Stimulated activated CD8-positive, alpha-beta memory T cell treated with anti-CD3 and anti-CD28 coated beads, Interleukin-4, amount 100 ng/mL, for 1 hour (primary cell): ENCODE measurements around the gene ELF3.
"Not testable (repeated sequence)": the region's sequence is repeated elsewhere in the genome, so short reads cannot be mapped to it uniquely, and the experiment has no call there.

Experiments
- DNase-seq, 2 donors: peaks; one replicate each; pipeline ENCODE4 v3.0.0-alpha.2; 2020; ENCODE audit warnings: low read depth in 2 of 2, low spot score in 1 of 2

ELF3 gene

DNA sequence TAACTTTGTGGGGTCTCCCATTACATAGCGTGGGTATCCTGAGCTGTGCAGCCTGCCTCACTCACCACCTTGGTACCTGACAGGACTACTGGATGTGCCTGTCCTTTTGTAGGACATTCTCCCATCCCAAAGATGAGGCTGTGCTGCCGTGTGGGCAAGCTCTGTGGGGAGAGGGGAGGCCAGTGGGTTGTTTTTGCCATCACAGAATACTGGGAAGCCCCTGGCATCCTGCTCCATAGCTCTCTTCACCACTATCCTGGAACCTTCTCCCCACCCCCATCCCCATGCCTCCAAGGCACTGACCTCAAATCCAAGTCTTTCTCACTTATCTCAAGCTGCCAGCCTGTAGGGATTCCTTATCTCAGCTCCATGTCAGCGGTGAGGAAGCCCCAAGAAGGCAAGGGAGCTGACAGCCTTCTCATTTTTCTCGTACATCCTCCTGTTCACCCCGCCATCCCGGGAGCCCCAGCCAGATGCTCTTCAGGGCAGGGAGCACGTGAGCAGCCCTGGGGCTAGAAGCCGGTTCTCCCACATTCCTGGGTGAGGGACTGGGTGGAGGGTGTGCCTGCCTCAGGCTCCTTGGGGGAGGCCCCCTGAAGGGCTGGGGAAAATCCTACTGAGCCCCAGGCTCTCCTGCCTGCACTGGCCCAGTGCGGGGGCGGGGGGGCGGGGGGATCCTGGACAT, 2.4 kb upstream of the ELF3 start:
- DNase-seq: no peak

DNA sequence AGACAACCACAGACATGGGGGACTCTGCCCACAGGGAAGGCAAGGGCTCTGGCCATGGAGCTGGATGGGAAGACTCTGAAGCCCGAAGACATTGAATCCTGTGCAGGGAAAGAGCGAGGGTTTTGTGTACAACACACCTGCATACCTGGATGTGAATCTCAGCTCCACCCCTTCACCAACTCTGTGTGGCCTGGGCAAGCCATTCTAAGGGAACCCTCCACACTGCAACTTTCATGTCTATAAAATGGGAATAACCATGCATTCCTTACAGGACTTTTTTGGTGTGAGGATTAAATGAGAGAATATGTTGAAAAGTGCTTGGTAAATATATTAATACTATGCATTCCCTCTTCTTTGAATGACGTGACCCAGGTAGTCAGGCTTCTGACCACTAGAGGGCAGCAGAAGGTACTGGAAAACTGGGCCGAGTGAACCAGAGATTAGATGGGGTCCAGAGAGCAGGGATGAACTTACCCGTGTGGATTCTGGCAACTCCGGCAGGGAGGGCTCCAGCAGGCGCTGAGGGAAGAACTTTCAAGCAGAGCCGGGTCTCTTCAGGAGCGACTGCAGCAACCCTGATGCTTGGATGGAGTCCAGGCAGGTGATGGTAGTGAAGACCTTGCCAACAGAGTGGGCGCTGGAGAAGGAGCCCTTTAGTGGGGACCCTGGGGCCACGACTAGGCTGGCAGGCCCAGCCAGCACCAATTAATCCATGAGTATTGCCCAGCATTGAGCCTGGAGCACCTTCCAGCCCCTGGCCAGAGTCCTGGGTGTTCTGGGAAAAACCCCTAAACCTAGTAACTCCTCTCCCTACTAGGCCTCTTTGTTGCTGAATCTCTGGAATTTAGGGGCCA, 834 bp upstream of the ELF3 start:
- DNase-seq: peak; percentile 17 to 30

DNA sequence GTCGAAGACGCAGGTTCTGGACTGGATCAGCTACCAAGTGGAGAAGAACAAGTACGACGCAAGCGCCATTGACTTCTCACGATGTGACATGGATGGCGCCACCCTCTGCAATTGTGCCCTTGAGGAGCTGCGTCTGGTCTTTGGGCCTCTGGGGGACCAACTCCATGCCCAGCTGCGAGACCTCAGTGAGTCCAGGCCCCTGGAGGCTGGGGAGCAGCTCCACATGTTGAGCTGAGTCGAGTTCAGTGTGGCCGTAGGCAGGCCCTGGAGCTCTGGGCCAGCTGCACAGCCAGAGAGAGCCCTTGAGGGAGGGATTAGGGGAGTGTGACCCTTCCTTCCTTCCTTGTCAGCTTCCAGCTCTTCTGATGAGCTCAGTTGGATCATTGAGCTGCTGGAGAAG, 1.6 kb downstream of the ELF3 start:
- no peak for DNase-seq

DNA sequence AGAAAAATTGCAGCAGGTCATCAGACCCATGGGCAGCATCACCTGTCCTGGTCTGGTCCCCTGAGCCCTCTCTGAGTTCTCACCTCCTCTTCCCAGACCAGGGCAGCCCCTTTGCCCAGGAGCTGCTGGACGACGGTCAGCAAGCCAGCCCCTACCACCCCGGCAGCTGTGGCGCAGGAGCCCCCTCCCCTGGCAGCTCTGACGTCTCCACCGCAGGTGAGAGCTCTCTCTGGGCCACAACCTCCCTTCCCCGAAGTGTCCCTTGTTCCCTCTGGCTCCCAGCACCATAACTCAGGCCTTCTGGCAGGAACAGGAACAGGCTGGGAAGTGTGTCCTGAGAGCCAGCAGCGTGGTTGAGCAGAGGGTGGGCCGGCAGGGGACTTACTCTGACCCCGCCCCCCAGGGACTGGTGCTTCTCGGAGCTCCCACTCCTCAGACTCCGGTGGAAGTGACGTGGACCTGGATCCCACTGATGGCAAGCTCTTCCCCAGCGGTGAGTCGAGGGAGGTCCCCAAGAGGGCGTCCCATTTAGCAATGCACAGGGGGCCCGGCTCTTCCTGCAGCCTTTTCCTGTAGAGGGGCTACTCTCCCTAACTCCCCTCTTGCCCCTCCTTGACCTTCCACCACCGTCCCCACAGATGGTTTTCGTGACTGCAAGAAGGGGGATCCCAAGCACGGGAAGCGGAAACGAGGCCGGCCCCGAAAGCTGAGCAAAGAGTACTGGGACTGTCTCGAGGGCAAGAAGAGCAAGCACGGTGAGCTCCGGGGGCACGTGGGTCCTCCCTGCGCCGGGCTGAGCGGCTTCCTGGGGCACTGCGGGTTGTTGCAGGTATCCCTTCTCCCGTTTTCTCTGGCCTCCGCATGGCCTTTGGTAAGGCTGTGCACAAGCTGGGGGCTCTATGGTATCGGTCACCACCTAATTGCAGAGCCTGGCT, 2.4 kb downstream of the ELF3 start:
- DNase-seq: no peak

DNA sequence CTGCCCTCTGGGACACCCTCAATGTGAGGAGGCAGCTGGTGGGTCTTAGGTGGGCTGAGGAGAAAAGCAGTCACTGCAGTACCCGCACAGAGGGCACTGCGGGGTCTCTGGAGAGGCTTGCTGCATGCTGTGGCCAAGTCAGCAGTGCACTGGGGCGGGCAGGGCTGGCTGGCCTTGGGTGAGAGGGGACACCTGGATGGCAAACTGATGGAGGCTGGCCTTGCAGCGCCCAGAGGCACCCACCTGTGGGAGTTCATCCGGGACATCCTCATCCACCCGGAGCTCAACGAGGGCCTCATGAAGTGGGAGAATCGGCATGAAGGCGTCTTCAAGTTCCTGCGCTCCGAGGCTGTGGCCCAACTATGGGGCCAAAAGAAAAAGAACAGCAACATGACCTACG, 3.2 kb downstream of the ELF3 start:
- no peak for DNase-seq

DNA sequence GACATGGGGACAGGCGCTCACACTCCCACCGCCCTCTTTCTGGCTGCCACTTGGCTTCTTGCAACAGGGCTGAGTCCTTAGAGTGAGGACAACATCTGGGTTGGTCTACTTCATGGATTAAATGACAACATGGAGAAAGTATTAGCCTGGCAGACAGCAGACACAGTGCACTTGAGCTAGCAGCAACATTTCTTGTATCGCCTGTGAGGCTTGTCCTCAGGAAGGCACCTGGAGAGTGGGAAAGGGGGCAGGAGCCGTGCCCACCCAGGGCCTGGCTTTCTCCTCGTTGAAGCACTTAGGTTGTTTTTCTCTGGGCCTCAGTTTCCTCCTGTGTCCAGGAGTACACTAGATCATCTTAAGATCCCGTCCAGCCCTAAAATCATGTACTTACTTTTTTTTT, 3.7 kb downstream of the ELF3 start:
- DNase-seq: no peak

DNA sequence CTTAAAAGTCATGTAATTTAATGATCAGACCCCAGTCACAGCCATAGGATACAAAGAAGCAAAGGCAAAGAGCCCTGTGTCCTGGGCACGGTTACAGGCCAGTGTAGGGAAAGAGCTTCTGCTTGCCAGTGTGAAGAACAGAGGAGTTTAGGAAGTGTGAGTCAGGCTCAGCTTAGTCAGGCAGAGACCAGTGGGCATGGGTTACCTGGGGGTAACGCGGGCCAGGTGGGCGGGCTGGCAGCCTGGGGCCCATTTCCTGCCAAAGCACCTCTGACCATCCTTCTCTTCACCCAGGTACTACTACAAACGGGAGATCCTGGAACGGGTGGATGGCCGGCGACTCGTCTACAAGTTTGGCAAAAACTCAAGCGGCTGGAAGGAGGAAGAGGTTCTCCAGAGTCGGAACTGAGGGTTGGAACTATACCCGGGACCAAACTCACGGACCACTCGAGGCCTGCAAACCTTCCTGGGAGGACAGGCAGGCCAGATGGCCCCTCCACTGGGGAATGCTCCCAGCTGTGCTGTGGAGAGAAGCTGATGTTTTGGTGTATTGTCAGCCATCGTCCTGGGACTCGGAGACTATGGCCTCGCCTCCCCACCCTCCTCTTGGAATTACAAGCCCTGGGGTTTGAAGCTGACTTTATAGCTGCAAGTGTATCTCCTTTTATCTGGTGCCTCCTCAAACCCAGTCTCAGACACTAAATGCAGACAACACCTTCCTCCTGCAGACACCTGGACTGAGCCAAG, 4.7 kb downstream of the ELF3 start:
- no peak for DNase-seq

DNA sequence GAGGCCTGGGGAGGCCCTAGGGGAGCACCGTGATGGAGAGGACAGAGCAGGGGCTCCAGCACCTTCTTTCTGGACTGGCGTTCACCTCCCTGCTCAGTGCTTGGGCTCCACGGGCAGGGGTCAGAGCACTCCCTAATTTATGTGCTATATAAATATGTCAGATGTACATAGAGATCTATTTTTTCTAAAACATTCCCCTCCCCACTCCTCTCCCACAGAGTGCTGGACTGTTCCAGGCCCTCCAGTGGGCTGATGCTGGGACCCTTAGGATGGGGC, 5.2 kb downstream of the ELF3 start:
- no peak for DNase-seq

DNA sequence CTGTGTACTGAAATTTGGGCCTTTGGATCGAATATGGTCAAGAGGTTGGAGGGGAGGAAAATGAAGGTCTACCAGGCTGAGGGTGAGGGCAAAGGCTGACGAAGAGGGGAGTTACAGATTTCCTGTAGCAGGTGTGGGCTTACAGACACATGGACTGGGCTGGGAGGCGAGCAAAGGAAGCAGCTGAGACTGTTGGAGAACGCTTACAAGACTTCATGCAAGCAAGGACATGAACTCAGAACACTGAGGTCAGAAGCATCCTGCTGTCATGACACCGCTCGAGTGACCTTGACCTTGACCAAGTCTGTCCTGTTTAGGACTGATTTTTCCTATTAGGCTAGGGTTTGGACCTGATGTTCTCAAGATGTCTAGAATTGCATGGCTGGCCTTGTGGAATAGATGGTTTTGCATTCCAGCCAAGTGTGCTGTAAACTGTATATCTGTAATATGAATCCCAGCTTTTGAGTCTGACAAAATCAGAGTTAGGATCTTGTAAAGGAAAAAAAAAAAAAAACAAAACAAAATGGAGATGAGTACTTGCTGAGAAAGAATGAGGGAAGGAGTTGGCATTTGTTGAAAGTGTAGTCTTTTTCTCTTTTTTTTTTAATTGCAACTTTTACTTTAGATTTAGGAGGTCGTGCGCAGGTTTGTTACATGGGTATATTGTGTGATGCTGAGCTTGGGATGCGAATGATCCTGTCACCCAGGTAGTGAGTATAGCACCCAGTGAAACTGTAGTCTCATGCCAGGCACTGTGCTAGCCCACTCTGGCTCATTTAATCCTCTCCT, 5.8 kb downstream of the ELF3 start:
- DNase-seq: no peak

DNA sequence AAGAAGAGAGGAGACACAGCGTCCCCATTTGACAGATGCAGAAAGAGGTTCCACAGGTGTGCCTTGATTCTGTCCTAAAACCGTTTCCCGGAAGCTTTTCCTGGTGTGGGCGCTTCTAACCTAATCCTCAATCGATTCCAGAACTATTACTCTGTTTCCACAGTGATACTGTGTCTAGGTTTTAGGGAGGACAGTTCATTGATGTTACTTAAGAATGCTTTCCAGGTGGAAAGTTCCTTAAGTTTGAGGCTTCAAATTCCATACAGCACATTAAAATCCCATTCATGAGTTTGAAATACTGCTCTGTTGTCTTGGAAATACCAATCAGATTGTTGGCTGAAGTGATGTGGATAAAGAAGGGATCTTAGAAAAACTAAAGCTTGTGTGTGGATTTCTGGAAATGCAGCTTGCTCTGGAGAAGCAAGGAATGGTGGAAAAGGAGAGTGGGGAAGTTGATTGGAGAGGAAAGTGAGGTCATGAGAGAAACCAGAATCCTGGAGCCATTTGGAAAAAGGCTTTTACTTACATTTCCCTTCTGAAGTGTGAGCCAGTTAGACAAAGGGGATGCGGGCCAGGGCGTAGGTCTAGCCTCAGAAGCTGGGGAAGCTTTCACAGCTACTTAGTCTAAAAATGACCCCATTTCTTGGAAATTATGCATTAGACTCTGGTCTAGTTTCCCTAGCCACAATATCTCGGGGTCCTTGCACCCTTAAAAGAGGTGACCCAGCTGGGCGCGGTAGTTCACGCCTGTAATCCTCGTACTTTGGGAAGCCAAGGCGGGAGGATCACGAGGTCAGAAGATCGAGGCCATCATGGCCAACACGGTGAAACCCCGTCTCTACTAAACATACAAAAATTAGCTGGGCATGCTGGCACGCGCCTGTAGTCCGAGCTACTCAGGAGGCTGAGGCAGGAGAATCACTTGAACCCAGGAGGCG, 6.7 kb downstream of the ELF3 start:
- DNase-seq: no peak

DNA sequence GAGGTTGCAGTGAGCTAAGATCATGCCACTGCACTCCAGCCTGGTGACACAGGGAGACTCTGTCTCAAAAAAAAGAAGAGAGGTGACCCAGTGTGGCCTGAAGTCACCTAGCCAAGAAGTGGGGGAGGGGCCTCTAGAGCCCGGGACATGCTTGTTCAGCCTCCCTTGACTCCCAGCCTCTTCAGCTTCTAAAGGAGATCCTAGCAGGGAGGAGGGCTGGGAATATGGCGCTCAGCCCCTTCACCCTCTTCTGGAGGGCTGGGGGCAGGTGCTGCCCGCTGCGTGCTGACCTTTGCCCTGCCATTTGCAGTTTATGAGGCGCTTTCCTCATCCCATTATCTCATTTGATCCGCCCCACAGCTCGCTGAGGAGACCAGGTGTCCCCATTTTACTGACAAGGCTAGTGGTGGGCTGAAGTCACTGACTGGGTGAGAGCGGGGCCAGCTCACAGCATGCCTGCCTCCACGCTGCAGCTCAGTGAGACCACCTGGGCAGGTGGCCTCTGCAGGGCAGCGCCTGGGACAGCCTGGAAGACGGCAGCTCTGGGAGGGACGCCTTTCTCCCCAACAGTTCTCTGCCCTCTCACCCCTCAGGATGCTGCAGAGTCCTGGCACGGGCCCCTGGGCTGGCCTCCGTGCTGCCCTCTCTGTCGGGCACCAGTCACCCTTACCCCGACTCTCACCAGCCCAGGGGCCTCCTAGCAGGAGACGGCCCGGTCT, 7.5 kb downstream of the ELF3 start:
- DNase-seq: no peak

DNA sequence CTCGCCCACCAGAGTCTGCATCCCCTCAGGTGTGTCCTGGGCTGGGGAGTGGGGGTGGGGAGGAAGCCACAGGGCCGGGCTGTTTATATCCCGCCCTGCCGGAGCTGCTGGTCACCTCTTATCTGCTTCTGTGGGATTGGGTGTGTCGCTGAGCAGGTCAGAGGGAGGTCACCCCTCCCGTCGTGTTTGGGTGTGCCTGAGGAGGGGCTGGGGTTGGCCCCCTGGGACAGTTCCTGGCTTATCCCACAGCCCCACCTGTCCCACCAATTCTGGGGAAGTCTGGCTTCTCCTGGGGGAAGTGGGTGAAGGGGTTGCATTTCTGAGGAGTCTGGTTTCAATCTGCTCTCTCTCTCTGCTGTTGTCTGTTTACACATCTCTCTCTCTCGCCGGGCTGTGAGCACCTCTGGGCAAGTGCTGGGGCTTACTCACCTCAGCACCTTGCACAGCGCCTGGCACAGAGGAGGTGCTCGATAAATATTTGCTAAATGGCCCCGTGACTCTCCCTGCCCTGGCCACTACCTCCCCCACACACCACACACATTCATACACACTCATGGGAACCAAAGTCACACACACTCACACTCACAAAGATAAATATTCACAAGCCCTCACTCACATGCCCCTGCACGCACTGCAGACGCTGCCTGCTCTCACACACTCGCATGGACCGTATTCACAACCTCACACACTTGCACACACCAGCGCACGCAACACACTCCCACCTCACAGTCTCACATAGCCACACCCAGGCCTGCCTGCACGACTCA, 8.3 kb downstream of the ELF3 start:
- DNase-seq: no peak

DNA sequence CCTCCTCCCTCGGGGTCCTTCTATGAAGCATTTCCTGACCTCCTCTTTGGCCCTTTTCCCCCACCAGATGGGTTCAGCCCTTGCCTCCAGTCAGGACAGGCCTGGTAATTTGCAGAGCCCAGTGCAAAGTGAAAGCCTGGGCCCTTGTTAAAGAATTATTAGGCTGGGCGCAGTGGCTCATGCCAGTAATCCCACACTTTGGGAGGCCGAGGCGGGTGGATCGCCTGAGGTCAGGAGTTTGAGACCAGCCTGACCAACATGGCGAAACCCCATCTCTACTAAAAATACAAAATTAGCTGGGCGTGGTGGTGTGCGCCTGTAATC, 8.8 kb downstream of the ELF3 start:
- not testable (repeated sequence) for DNase-seq

DNA sequence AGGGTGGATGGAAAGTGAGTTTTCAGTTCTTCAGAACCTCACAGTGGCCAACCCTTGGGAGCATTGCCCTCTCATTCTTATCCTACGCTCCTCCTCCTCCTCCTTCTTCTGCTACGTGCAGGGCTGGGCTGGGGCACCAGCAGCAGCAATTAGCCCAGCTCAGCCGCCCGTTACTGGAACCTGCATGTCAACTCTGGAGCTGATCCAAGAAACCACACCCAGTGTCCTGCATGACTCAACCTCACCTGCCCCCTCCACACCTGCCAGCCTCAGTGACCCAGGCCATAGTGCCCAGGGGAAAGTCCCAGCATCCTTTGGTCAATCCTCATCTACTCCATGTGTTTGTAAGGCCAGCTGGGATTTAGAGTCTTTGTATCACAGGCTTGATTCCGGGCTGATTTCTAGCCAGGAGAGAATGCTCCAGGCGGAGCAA, 12.6 kb downstream of the ELF3 start:
- no peak for DNase-seq

DNA sequence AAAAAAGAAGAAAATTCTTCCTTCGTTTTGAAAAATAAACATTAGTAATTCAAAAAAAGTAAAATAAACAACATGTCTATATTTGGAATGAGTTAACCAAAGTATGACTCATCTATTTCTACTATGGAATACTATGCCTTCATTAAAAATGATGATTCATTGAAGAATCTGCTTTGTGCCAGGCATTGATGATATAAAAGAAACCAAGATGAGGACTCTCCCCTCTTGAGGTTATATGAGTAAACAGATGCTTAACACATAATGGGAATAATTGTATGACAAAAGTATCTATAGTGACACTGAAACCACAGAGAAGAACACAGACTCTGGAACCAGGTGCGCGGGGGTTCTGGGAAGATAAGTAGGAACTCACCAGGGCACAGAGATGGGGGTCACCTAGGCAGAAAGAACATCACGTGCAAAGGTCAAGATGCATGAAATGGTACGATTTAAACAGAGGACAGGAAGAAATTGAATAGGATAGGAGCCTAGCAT, 18.8 kb downstream of the ELF3 start:
- DNase-seq: no peak

DNA sequence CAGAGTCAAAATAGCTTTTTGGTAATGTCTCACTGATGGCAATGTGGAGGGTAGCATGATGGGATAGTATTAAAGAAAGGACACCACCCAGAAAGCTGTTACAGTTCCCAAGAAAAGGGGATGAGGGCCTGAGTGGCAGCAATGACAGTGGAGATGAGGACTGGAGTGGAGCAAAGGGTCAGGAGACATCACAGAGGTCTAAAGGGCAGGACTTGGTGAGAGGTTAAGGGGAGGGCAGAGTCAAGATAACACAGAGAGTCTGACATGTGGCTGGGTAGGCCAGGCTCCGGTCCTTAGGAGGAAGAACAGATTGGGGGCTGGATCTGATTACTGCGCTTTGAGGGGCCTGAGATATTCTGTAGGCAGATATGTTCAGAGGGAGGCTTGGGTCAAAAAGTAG, 19.3 kb downstream of the ELF3 start:
- DNase-seq: no peak

DNA sequence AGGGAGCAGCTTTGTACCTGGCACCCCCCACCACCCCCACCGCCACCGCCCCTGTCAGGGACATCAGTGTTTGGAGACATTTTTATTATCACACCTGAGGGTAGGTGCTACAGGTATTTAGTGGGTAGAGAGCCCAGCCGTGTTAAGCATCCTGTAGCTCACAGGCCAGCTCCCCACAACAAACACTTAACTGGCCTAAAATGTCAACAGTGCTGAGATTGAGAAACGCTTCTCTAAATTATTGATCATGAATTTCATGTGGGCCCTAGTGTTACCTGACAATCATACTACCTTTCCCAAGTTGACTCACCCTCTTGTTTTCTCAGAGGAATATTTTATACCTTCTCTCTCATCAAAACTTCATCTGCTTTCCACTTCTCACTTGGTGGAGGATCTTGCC, 21.4 kb downstream of the ELF3 start:
- DNase-seq: no peak

DNA sequence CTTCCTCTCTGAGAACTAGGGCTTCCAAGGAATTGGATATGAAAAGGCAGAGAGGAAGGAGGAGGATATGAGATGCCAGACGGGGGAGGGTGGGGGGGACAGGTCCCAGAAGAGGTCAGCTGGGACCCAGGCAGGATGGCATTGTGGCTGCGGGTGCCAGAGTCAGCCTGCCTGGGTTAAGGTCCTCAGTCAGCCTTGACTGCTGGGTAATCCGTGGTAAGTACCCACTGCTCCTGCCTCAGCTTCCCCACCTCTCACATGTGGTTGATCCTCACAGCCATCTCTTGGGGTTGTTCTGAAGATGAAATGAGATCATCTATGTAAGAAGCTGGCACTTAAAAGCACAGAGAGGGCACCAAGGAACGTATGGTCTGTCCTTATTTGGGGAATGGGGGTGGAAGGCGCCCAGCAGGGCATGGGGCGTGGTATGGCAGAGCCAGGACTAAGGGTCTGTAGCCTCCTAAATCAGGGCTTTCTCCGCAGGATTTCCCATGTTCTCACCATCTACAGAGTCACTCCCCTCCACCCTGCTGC, 23.8 kb downstream of the ELF3 start:
- no peak for DNase-seq
